Mucosa of descending colon (tissue), 3 donors: ENCODE results near the gene SOX3. TPM values are rescaled to one million over a fixed set of nuclear protein-coding genes. Genes with fewer than 3 reads are reported as not detected.

Experiments used
- ATAC-seq: fragments of 200-7000 bp; cut with Tn5 transposase; one replicate; pipeline ENCODE4 v1.9.1; 2020; ENCODE audit warnings: mild to moderate bottlenecking, moderate library complexity
- DNase-seq, 3 donors: peaks; one replicate each; pipeline ENCODE4 v3.0.0-alpha.2; 2020
- H3K36me3 ChIP-seq: fragments of 200-600 bp; one replicate; pipeline ENCODE4 v1.8.0; 2021; ENCODE audit warnings: low read depth, mild to moderate bottlenecking
- H3K4me1 ChIP-seq: fragments of 200-600 bp; one replicate; pipeline ENCODE4 v1.8.0; 2021; ENCODE audit warnings: low read depth, mild to moderate bottlenecking
- H3K4me3 ChIP-seq: fragments of 200-600 bp; one replicate; pipeline ENCODE4 v1.8.0; 2021; ENCODE audit warnings: mild to moderate bottlenecking
- H3K9me3 ChIP-seq: fragments of 200-600 bp; one replicate; pipeline ENCODE4 v1.8.0; 2021; ENCODE audit warnings: mild to moderate bottlenecking
- intact Hi-C, 2 donors: fragments of 100-400 bp; cut with DNase I in 1 of 2; cut with micrococcal nuclease in 1 of 2; formaldehyde crosslinking; loops; one replicate each; pipeline versions ENCODE4 v1.11.0 to v1.11.1; 2022; cut with DNase I, micrococcal nuclease
- long read RNA-seq, 2 donors: library from polyadenylated mRNA; unstranded; transcript quantifications; one replicate each; pipeline ENCODE4 v2.0.0, GENCODE V29; 2019 to 2021
- total RNA-seq, 3 donors: library from RNA; stranded (reverse); fragmentation: NEBNext Ultra II Directional in 2 of 3; extraction: Animal tissue kit (Norgen Biotek cat#: 25700) in 2 of 3; gene quantifications; one replicate each; pipeline versions ENCODE4 v1.2.1 to v1.2.4, GENCODE V29; 2021 to 2023
- TF ChIP-seq, protein P1 (sequence below): fragments of 200-600 bp; IDR thresholded peaks from one replicate; pipeline ENCODE4 v1.8.0; 2022; ENCODE audit warnings: antibody characterized with exemption, mild to moderate bottlenecking
- donor health status: DM: no; HTN: no; CAD: no; lungs with moderate emphysema.
- donor health status: DM: no; HTN: no; CAD: no.
- donor health status: DM: no; HTN: yes; CAD: no.

SOX3 gene
- total RNA-seq: not detected
- long read RNA-seq, donor 1: 0 reads
- long read RNA-seq, donor 2: 0 reads

GRCh38 chrX:140504371-140505324, at the start of gene SOX3:
TSS of gene SOX3 (minus strand) at chrX:140505069. CDS start at chrX:140505060, 9 bp downstream.
- no peaks in the 10 kb centered on the region for H3K4me1 ChIP-seq
- TF ChIP-seq, protein P1, sequence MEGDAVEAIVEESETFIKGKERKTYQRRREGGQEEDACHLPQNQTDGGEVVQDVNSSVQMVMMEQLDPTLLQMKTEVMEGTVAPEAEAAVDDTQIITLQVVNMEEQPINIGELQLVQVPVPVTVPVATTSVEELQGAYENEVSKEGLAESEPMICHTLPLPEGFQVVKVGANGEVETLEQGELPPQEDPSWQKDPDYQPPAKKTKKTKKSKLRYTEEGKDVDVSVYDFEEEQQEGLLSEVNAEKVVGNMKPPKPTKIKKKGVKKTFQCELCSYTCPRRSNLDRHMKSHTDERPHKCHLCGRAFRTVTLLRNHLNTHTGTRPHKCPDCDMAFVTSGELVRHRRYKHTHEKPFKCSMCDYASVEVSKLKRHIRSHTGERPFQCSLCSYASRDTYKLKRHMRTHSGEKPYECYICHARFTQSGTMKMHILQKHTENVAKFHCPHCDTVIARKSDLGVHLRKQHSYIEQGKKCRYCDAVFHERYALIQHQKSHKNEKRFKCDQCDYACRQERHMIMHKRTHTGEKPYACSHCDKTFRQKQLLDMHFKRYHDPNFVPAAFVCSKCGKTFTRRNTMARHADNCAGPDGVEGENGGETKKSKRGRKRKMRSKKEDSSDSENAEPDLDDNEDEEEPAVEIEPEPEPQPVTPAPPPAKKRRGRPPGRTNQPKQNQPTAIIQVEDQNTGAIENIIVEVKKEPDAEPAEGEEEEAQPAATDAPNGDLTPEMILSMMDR: no peak
- DNase-seq (peak in 1 of 3 donors; percentile 2), ATAC-seq (no peak)
- no peak within 1 kb of the TSS for H3K4me3 ChIP-seq
- H3K36me3 ChIP-seq: no peaks in the 10 kb centered on the region
- no peaks in the 10 kb centered on the region for H3K9me3 ChIP-seq
- intact Hi-C loops: no loop called here

- no peaks in the 10 kb centered on the region for H3K4me1 ChIP-seq
- H3K4me3 ChIP-seq: no peak overlapping the region
- intact Hi-C loops: no loop called here
- TF ChIP-seq, protein P1: no peak
- no peaks in the 10 kb centered on the region for H3K9me3 ChIP-seq
- ATAC-seq (no peak), DNase-seq (no peak)
- H3K36me3 ChIP-seq: no peaks in the 10 kb centered on the region
Observed at GRCh38 chrX:140548985-140549384, 44.1 kb upstream of the SOX3 start.

GRCh38 chrX:140526171-140526570, 21.3 kb upstream of the SOX3 start:
- H3K4me3 ChIP-seq: no peak overlapping the region
- DNase-seq (no peak), ATAC-seq (no peak)
- no peaks in the 10 kb centered on the region for H3K4me1 ChIP-seq
- H3K36me3 ChIP-seq: no peaks in the 10 kb centered on the region
- intact Hi-C loops: no loop called here
- no peaks in the 10 kb centered on the region for H3K9me3 ChIP-seq
- TF ChIP-seq, protein P1: no peak

DNA sequence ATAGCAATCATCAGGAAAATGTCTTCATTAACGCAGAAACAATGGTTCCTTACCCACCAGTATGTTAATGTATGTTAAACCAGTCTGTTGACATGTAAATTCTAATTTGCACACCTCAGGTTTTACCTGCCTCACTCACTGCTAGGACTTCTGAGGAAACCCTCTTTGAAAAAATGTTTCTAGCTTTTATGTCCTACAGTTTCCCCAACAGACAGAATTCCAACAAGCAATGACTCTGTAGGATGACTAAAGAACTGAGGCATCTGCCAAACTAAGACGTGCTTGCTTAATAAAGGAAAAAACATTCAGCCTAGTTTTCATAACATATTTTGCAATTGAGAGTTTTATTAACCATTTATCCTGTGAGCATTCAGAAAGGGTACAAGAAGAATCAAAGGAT, 20.6 kb upstream of the SOX3 start:
- Histone ChIP-seq H3K9me3 (no peaks in the 10 kb centered on the region), H3K4me3 (no peak overlapping the region), H3K36me3 (no peaks in the 10 kb centered on the region), H3K4me1 (no peaks in the 10 kb centered on the region)
- intact Hi-C loops: no loop called here
- TF ChIP-seq, protein P1: no peak
- ATAC-seq: no peak
- DNase-seq: no peak

DNA sequence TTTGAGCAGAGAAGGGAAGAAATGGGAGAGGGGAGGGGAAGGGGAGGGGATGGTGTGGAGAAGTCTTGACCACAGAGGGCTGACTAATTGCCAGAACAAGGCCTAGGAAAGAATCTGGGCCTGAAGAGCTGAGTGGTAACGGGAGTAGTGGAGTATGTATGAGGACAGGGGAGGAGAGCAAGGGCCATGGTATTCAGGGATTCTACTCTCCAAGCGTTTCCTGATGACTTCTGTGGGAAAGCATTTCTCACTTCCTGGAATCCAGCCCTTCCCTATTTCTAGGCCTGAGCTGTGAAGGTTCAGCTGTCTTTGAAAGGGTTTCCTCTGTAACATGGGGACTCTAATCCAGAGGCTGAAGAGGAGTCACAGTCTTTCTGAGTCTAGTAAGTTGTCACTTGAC, 19.7 kb upstream of the SOX3 start:
- intact Hi-C loops: no loop called here

More for the DNA sequence above, 19.7 kb upstream of the SOX3 start:
- TF ChIP-seq, protein P1: no peak
- Histone ChIP-seq H3K4me3 (no peak overlapping the region), H3K4me1 (no peaks in the 10 kb centered on the region), H3K9me3 (no peaks in the 10 kb centered on the region), H3K36me3 (no peaks in the 10 kb centered on the region)
- DNase-seq (no peak), ATAC-seq (no peak)
